ENCODE data around the gene EP400.

The EP400 gene

GRCh38 chr12:131949431-131950181 lies at the start of gene EP400:
EP400 (plus strand) TSS chr12:131949942; CDS start chr12:131960620, 10,678 bp downstream.
- DNase-seq (ENCODE audit: low read depth): peak; percentile 38

GRCh38 chr12:131900397-131900796 lies 49.3 kb upstream of the EP400 start:
- DNase-seq (ENCODE audit: low read depth): no peak

- no peak for DNase-seq (ENCODE audit: low read depth)
Observed at GRCh38 chr12:131901431-131902331, 48.1 kb upstream of the EP400 start.

- no peak for DNase-seq (ENCODE audit: low read depth)
Observed at GRCh38 chr12:131902332-131903241, 47.2 kb upstream of the EP400 start.

GRCh38 chr12:131903270-131904255 lies 46.2 kb upstream of the EP400 start:
- no peak for DNase-seq (ENCODE audit: low read depth)

GRCh38 chr12:131904346-131904745 lies 45.4 kb upstream of the EP400 start:
- DNase-seq (ENCODE audit: low read depth): no peak

- DNase-seq (ENCODE audit: low read depth): no peak
Observed at GRCh38 chr12:131905081-131905629, 44.6 kb upstream of the EP400 start.

GRCh38 chr12:131905630-131906091 lies 44.1 kb upstream of the EP400 start:
- no peak for DNase-seq (ENCODE audit: low read depth)

GRCh38 chr12:131907379-131908091 lies 42.2 kb upstream of the EP400 start:
- DNase-seq (ENCODE audit: low read depth): no peak

- DNase-seq (ENCODE audit: low read depth): no peak
Observed at GRCh38 chr12:131908092-131909080, 41.4 kb upstream of the EP400 start.

GRCh38 chr12:131909081-131909751 lies 40.5 kb upstream of the EP400 start:
- DNase-seq (ENCODE audit: low read depth): no peak

- no peak for DNase-seq (ENCODE audit: low read depth)
Observed at GRCh38 chr12:131909752-131910219, 40.0 kb upstream of the EP400 start.

GRCh38 chr12:131910302-131911027 lies 39.3 kb upstream of the EP400 start:
- DNase-seq (ENCODE audit: low read depth): no peak

GRCh38 chr12:131911028-131911650 lies 38.6 kb upstream of the EP400 start:
- DNase-seq (ENCODE audit: low read depth): no peak

- DNase-seq (ENCODE audit: low read depth): no peak
Observed at GRCh38 chr12:131911851-131912477, 37.8 kb upstream of the EP400 start.
